Tibial artery (tissue), 4 donors: ENCODE measurements around the gene TRIM41.
"Not testable (repeated sequence)": the region's sequence is repeated elsewhere in the genome, so short reads cannot be mapped to it uniquely, and the experiment has no call there.

Source experiments
- DNase-seq, 2 donors: peaks; one replicate each; pipeline ENCODE4 v3.0.0-alpha.2; 2019
- H3K27ac ChIP-seq, 2 donors: fragments of 200-600 bp; sonication (generic) in 1 of 2; 1 replicate in 1 of 2; 2 replicates in 1 of 2; pipeline ENCODE4 v1.5.1; 2018 to 2019; ENCODE audit warnings: mild to moderate bottlenecking in 1 of 2
- H3K27me3 ChIP-seq, 2 donors: fragments of 200-600 bp; sonication (generic) in 1 of 2; one replicate each; pipeline versions ENCODE4 v1.5.1 to v1.6.0; 2016 to 2019
- H3K36me3 ChIP-seq, 3 donors: fragments of 200-600 bp; sonication (generic) in 2 of 3; one replicate each; pipeline ENCODE4 v1.5.1; 2016 to 2019; ENCODE audit warnings: mild to moderate bottlenecking in 2 of 3
- H3K4me1 ChIP-seq, 4 donors: fragments of 200-600 bp; sonication (generic) in 2 of 4; 1 replicate in 3 of 4; 2 replicates in 1 of 4; pipeline ENCODE4 v1.5.1; 2016 to 2019
- H3K4me3 ChIP-seq, 2 donors: fragments of 200-600 bp; sonication (generic) in 1 of 2; 1 replicate in 1 of 2; 2 replicates in 1 of 2; pipeline ENCODE4 v1.5.1; 2018 to 2019; ENCODE audit warnings: mild to moderate bottlenecking in 2 of 2
- H3K9me3 ChIP-seq, 3 donors: fragments of 200-600 bp; sonication (generic) in 1 of 3; one replicate each; pipeline ENCODE4 v1.5.1; 2016 to 2019
- intact Hi-C: fragments of 100-400 bp; cut with DNase I; formaldehyde crosslinking; loops from one replicate; pipeline ENCODE4 v1.15.0; 2023; ENCODE audit warnings: low total_unique reads
- TF ChIP-seq, protein P1 (sequence below), 2 experiments: fragments of 200-600 bp in 1 of 2; fragments of 450-650 bp in 1 of 2; IDR thresholded peaks; one replicate each; pipeline ENCODE4 v1.5.1; 2017 to 2019; ENCODE audit warnings: antibody characterized with exemption in 2 of 2, mild to moderate bottlenecking in 1 of 2, moderate library complexity in 1 of 2

Gene TRIM41

DNA sequence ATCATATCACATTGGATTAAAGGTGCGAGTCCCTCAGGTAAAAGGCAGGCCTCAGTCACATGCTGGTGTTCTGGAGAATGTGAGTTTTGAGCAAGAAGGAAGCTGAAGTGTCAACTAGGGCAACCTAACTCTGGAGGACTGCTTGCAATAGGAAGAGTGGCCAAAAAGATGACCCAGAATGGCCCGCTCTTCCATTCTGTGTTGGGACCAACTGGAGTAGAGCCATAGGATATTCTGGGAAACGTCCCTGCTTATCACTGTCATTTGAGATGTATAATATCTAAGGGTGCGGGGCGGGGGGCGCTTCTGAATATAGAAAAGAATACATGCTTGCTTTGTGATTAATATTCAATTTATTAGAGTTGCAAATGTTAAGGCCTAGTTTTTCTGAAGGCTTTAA, 11.0 kb upstream of the TRIM41 start:
- Histone ChIP-seq H3K36me3 (no peaks in the 10 kb centered on the region), H3K4me3 (no peak overlapping the region), H3K4me1 (peaks cover 0 to 13% (median 6%) of the 10 kb centered on the region in 4 donors), H3K27ac (no peak overlapping the region), H3K9me3 (no peaks in the 10 kb centered on the region), H3K27me3 (no peaks in the 10 kb centered on the region)
- TF ChIP-seq, protein P1, sequence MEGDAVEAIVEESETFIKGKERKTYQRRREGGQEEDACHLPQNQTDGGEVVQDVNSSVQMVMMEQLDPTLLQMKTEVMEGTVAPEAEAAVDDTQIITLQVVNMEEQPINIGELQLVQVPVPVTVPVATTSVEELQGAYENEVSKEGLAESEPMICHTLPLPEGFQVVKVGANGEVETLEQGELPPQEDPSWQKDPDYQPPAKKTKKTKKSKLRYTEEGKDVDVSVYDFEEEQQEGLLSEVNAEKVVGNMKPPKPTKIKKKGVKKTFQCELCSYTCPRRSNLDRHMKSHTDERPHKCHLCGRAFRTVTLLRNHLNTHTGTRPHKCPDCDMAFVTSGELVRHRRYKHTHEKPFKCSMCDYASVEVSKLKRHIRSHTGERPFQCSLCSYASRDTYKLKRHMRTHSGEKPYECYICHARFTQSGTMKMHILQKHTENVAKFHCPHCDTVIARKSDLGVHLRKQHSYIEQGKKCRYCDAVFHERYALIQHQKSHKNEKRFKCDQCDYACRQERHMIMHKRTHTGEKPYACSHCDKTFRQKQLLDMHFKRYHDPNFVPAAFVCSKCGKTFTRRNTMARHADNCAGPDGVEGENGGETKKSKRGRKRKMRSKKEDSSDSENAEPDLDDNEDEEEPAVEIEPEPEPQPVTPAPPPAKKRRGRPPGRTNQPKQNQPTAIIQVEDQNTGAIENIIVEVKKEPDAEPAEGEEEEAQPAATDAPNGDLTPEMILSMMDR (IDR thresholded peaks at IDR 0.05) = no peak
- DNase-seq = no peak
- intact Hi-C loops = no loop called here

DNA sequence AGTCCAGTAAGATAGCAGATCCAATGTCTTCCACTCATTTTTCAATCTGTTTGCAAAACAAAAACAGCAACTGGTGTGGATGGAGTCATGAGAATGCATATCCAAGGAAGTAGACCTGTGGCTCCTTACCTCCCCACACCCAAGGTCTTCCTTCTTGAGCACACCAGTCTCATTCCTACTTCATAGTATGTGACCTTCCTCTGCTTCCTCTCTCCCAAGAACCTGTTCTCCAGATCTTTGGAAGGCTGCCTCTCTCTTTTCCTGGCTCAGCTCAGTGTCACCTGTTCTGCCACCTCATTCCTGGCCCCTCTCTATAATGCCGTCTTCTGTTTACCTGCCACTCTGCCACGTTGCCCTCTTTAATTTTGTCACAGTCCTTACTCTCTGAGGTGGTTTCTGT, 10.1 kb upstream of the TRIM41 start:
- no peak overlapping the region for H3K4me3 ChIP-seq
- H3K27ac ChIP-seq = no peak overlapping the region

DNA sequence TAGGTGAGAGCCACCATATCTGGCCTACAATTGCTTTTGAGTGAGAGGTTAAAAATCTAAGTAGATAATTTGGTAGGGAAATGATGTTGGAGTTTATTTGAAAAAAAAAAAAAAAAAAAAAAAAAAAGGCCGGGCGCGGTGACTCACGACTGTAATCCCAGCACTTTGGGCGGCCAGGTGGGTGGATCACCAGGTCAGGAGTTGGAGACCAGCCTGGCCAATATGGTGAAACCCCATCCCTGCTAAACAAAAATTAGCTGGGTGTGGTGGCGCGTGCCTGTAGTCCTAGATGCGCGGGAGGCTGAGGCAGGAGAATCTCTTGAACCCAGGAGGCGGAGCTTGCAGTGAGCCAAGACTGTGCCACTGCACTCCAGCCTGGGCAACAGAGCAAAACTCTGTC, 8.8 kb upstream of the TRIM41 start:
- H3K9me3 ChIP-seq, H3K36me3 ChIP-seq, intact Hi-C loops, H3K27ac ChIP-seq, DNase-seq, H3K4me3 ChIP-seq, H3K27me3 ChIP-seq: not testable (repeated sequence)
- peaks cover 0 to 26% (median 8%) of the 10 kb centered on the region in 4 donors for H3K4me1 ChIP-seq

More for the DNA sequence above, 10.1 kb upstream of the TRIM41 start:
- Histone ChIP-seq H3K9me3 (no peaks in the 10 kb centered on the region), H3K27me3 (no peaks in the 10 kb centered on the region), H3K4me1 (peaks cover 0 to 20% (median 6%) of the 10 kb centered on the region in 4 donors), H3K36me3 (no peaks in the 10 kb centered on the region)
- no peak for DNase-seq
- TF ChIP-seq, protein P1 (IDR thresholded peaks at IDR 0.05) = no peak
- intact Hi-C loops = no loop called here

DNA sequence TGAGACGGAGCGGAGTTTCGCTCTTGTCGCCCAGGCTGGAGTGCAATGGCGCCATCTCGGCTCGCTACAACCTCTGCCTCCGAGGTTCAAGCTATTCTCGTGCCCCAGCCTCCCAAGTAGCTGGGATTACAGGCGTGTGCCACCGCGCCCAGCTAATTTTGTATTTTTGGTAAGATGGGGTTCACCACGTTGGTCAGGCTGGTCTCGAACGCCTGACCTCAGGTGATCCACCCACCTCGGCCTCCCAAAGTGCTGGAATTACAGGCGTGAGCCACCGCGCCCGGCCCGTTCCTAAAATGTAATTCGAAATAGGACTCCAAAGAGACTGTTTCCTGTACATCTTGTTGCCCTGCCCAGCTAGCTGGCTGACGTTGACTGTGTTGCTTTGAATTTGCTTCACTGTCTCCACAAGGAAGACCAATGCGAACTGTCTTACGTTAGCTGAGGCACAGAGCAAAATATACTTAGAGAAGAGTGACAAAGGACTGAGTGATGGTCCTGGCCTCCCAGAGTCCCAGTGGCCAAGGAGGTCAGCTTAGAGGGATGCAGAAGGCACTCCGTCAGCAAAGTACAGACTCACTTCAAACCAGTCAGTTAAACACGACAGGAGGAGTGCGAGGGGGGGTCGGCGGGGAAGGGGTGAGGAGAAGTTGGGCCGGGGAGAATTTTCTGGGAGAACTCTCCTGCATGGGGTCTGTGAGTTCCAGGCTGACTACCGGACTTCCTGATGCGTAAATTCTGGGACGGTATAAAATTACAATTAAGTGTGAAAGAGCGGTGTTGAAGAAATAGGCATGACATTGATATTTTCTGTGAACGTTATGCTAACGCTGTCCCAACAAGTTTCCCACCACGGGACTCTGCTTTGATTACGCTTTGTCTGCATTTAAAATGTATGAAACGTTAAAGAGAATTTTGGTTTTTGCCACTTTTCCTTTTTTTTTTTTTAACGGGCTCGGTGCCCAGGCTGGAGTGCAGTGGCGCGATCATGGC, 6.8 kb upstream of the TRIM41 start:
- Histone ChIP-seq H3K27me3 (no peaks in the 10 kb centered on the region), H3K9me3 (no peaks in the 10 kb centered on the region), H3K27ac (peak overlapping the region; percentile 69 to 75), H3K4me1 (peaks cover 0 to 26% (median 8%) of the 10 kb centered on the region in 4 donors), H3K4me3 (peak overlapping the region; percentile 51 to 61), H3K36me3 (no peaks in the 10 kb centered on the region)
- intact Hi-C loops = no loop called here
- TF ChIP-seq, protein P1 (IDR thresholded peaks at IDR 0.05) = no peak
- no peak for DNase-seq

DNA sequence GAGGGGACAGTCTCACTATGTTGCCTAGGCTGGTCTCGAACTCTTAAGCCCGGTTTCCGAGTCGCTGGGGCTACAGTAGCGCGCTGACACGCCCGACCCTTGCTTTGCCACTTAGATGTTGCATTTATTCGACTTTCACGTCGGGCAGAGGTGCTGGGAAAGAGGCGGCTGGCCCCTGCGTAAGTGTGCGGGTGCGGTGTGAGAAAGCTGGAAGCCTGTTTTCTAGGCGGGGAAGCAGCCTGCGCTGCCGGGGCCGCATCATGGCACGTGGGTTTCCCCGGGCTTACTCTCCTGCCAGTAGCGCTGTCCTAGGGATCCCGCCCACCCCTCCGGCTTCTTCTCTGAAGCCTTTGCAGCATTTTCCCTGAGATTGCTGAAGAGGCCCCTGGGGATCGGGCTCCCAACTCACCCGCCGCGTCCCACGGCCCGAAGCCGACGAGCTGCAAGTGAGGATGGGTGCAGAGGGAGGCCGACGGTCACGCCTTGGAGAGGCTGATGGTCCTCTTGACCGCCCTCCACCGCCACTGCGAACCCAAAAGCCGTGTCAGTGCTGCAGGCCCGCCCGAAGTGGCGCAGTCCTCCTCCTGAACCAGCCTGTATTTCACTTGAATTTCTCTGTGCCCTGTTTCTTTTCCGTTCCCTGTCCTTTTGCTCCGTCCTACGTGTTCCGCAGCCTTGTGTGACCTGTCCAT, 5.8 kb upstream of the TRIM41 start:
- intact Hi-C loops = no loop called here
- peak; percentile 51 to 79 for DNase-seq
- peak overlapping the region; percentile 51 to 61 for H3K4me3 ChIP-seq
- peak overlapping the region; percentile 69 to 75 for H3K27ac ChIP-seq
- H3K4me1 ChIP-seq = peaks cover 0 to 29% (median 8%) of the 10 kb centered on the region in 4 donors
- H3K36me3 ChIP-seq = no peaks in the 10 kb centered on the region
- no peaks in the 10 kb centered on the region for H3K27me3 ChIP-seq
- TF ChIP-seq, protein P1 (IDR thresholded peaks at IDR 0.05) = peak in 1 of 2 experiments; percentile 8
- no peaks in the 10 kb centered on the region for H3K9me3 ChIP-seq

DNA sequence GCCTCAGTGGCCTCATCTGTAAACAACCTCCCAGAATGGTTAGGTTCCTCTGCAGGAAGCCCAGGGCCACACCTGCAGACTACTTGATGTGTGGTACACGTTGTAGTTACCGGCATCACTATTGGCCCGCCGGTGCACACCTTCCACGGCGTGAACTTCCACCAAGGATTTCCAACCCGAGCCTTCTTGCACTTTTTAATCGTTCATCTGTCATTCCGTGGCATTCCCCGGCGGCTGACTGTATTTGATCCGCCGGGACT, 5.3 kb upstream of the TRIM41 start:
- Histone ChIP-seq H3K27me3 (no peaks in the 10 kb centered on the region), H3K36me3 (no peaks in the 10 kb centered on the region), H3K9me3 (no peaks in the 10 kb centered on the region), H3K27ac (peak overlapping the region; percentile 69 to 75), H3K4me1 (peaks cover 0 to 29% (median 8%) of the 10 kb centered on the region in 4 donors), H3K4me3 (peak overlapping the region; percentile 51 to 61)
- TF ChIP-seq, protein P1 (IDR thresholded peaks at IDR 0.05) = no peak
- intact Hi-C loops = loop anchor here (2.0 kb wide), 1 partner anchor 13 kb away; the partner anchor contains the start of gene TRIM7
- no peak for DNase-seq
